HCT116 (cell line): ENCODE measurements around the gene BEX4. TPM values are rescaled to one million over a fixed set of nuclear protein-coding genes. Genes with fewer than 3 reads are reported as not detected.

ENCODE experiments used
- ATAC-seq: fragments of 200-7000 bp; cut with Tn5 transposase; 2 replicates; pipeline ENCODE4 v1.9.1; 2020; ENCODE audit warnings: mild to moderate bottlenecking, moderate library complexity
- BruUV-seq: library from RNA; stranded (reverse); fragments of 400-500 nt; replicated peaks from 2 replicates; lab custom pipeline; 2021; lab: Mats Ljungman, UMichigan
- CTCF ChIA-PET: fragments of 300-600 bp; sonication (Branson Sonifier 250); formaldehyde crosslinking; loops from one replicate; lab custom pipeline; 2021; ENCODE audit warnings: antibody characterized with exemption; lab: Charles Lee
- POLR2A ChIA-PET: fragments of 300-600, 350-600 bp; sonication (Branson Sonifier 250); formaldehyde crosslinking; loops from one replicate; lab custom pipeline; 2021; ENCODE audit warnings: antibody characterized with exemption; lab: Charles Lee
- RAD21 ChIA-PET, 2 experiments: fragments of 300-600 bp; sonication (Branson Sonifier 250); formaldehyde crosslinking; loops; one replicate each; lab custom pipeline; 2023; ENCODE audit warnings: low total read pairs in 2 of 2; ENCODE audit not compliant: uncharacterized antibody in 2 of 2, unreplicated experiment in 2 of 2, low non-redundant PET in 1 of 2; lab: Charles Lee
- DNase-seq: peaks from one replicate; pipeline ENCODE4 v3.0.0-alpha.2; 2010; ENCODE audit warnings: low read depth, low spot score
- H2AFZ ChIP-seq: fragments of 200-600 bp; shearing (Covaris generic), sonication (generic); 2 replicates; pipeline ENCODE4 v1.6.1; 2017; ENCODE audit warnings: low read depth, mixed run types, mixed read lengths, antibody characterized with exemption, low read length; ENCODE audit not compliant: poor library complexity, severe bottlenecking
- H3K27ac ChIP-seq: 2 replicates; pipeline ENCODE4 v1.5.1; 2012; ENCODE audit warnings: low read depth, low read length
- H3K27me3 ChIP-seq: fragments of 200-600 bp; sonication (generic); 2 replicates; pipeline ENCODE4 v1.6.1; 2016; ENCODE audit warnings: mixed run types, low read length, mixed read lengths; ENCODE audit not compliant: insufficient read depth
- H3K36me3 ChIP-seq, 2 experiments: fragments of 200-500 bp in 1 of 2; fragments of 200-600 bp in 1 of 2; sonication (Bioruptor generic) in 1 of 2; sonication (generic) in 1 of 2; 2 replicates each; pipeline versions ENCODE4 v1.5.1 to v1.6.1; 2014 to 2016; ENCODE audit warnings: low read length in 2 of 2, inconsistent platforms in 1 of 2, mixed read lengths in 1 of 2, mixed run types in 1 of 2; ENCODE audit not compliant: insufficient read depth in 2 of 2, control insufficient read depth in 1 of 2
- H3K4me1 ChIP-seq, 2 experiments: fragments of 200-600 bp in 1 of 2; sonication (generic) in 1 of 2; 2 replicates each; pipeline versions ENCODE4 v1.5.1 to v1.6.1; 2012 to 2017; ENCODE audit warnings: low read length in 2 of 2, inconsistent platforms in 1 of 2, mild to moderate bottlenecking in 1 of 2, mixed read lengths in 1 of 2, mixed run types in 1 of 2, moderate library complexity in 1 of 2; ENCODE audit not compliant: insufficient read depth in 2 of 2, control insufficient read depth in 1 of 2
- H3K4me2 ChIP-seq: fragments of 200-600 bp; sonication (generic); 2 replicates; pipeline ENCODE4 v1.6.1; 2017; ENCODE audit warnings: mixed run types, low read length, mixed read lengths
- H3K4me3 ChIP-seq, 2 experiments: fragments of 200-600 bp in 1 of 2; sonication (generic) in 1 of 2; replicated peaks in 1 of 2; 2 replicates each; pipeline ENCODE4 v1.5.1; 2011 to 2016; ENCODE audit warnings: low read length in 2 of 2, control low read depth in 1 of 2, low read depth in 1 of 2, mild to moderate bottlenecking in 1 of 2, mixed read lengths in 1 of 2, mixed run types in 1 of 2
- H3K79me2 ChIP-seq: fragments of 200-600 bp; sonication (generic); 2 replicates; pipeline ENCODE4 v1.6.1; 2017; ENCODE audit warnings: mild to moderate bottlenecking, mixed run types, low read length, moderate library complexity, mixed read lengths; ENCODE audit not compliant: insufficient read depth
- H3K9ac ChIP-seq: fragments of 200-600 bp; sonication (generic); 2 replicates; pipeline ENCODE4 v1.6.1; 2016; ENCODE audit warnings: low read length, mixed read lengths
- H3K9me2 ChIP-seq: fragments of 200-600 bp; sonication (generic), shearing (Covaris generic); 2 replicates; pipeline ENCODE4 v1.6.1; 2017; ENCODE audit warnings: mixed run types, mild to moderate bottlenecking, moderate library complexity; ENCODE audit not compliant: insufficient read depth
- H3K9me3 ChIP-seq, 2 experiments: fragments of 200-500 bp in 1 of 2; fragments of 200-600 bp in 1 of 2; sonication (Bioruptor generic) in 1 of 2; sonication (generic) in 1 of 2; 2 replicates each; pipeline ENCODE4 v1.6.1; 2014 to 2017; ENCODE audit warnings: low read length in 2 of 2, mixed read lengths in 2 of 2, inconsistent platforms in 1 of 2, low read depth in 1 of 2, mild to moderate bottlenecking in 1 of 2, mixed run types in 1 of 2, moderate library complexity in 1 of 2; ENCODE audit not compliant: control insufficient read depth in 1 of 2, insufficient read depth in 1 of 2
- H4K20me1 ChIP-seq: fragments of 200-600 bp; sonication (generic), shearing (Covaris generic); 2 replicates; pipeline ENCODE4 v1.6.1; 2017; ENCODE audit warnings: mixed run types, mild to moderate bottlenecking, moderate library complexity; ENCODE audit not compliant: insufficient read depth
- CTCF ChIP-seq, 3 experiments: fragments of 200-600 bp in 1 of 3; sonication (generic) in 1 of 3; IDR thresholded peaks in 2 of 3; conservative IDR thresholded peaks in 1 of 3; 2 replicates each; pipeline ENCODE4 v1.5.1; 2012 to 2017; ENCODE audit warnings: low read depth in 2 of 3, low read length in 2 of 3, antibody characterized with exemption in 1 of 3, borderline replicate concordance in 1 of 3, control low read depth in 1 of 3, mild to moderate bottlenecking in 1 of 3, mixed read lengths in 1 of 3, mixed run types in 1 of 3, moderate library complexity in 1 of 3; ENCODE audit not compliant: insufficient read depth in 1 of 3
- EGR1 ChIP-seq: IDR thresholded peaks from 2 replicates; pipeline ENCODE4 v1.6.1; 2012; ENCODE audit warnings: low read depth
- ELF1 ChIP-seq: IDR thresholded peaks from 2 replicates; pipeline ENCODE4 v1.6.1; 2012; ENCODE audit warnings: low read depth, borderline replicate concordance
- EZH2 ChIP-seq: fragments of 200-600 bp; sonication (generic); IDR thresholded peaks from 2 replicates; pipeline ENCODE4 v1.6.1; 2017; ENCODE audit warnings: antibody characterized with exemption, mixed run types
- EZH2phosphoT487 ChIP-seq: fragments of 200-600 bp; IDR thresholded peaks from 2 replicates; pipeline ENCODE4 v1.6.1; 2018; ENCODE audit warnings: antibody characterized with exemption, borderline replicate concordance
- FOSL1 ChIP-seq: IDR thresholded peaks from 2 replicates; pipeline ENCODE4 v1.6.1; 2012; ENCODE audit warnings: low read depth
- JUND ChIP-seq: IDR thresholded peaks from 2 replicates; pipeline ENCODE4 v1.6.1; 2012
- MAX ChIP-seq: IDR thresholded peaks from 2 replicates; pipeline ENCODE4 v1.6.1; 2012
- POLR2A ChIP-seq: IDR thresholded peaks from 2 replicates; pipeline ENCODE4 v1.7.0; 2011; ENCODE audit warnings: borderline replicate concordance; ENCODE audit not compliant: insufficient read depth, insufficient read length; ENCODE audit errors: extremely low read depth
- RAD21 ChIP-seq: IDR thresholded peaks from 2 replicates; pipeline ENCODE4 v1.6.1; 2012; ENCODE audit warnings: low read depth, mild to moderate bottlenecking
- SIN3A ChIP-seq: IDR thresholded peaks from 2 replicates; pipeline ENCODE4 v1.6.1; 2012; ENCODE audit warnings: low read depth
- SP1 ChIP-seq: IDR thresholded peaks from 2 replicates; pipeline ENCODE4 v1.6.1; 2012; ENCODE audit warnings: low read depth
- TCF7L2 ChIP-seq: IDR thresholded peaks from 2 replicates; pipeline ENCODE4 v1.7.0; 2011; ENCODE audit warnings: borderline replicate concordance, inconsistent platforms; ENCODE audit not compliant: insufficient read depth, insufficient read length; ENCODE audit errors: extremely low read depth
- YY1 ChIP-seq: IDR thresholded peaks from 2 replicates; pipeline ENCODE4 v1.6.1; 2011; ENCODE audit warnings: low read length, low read depth, moderate library complexity, mild to moderate bottlenecking; ENCODE audit not compliant: insufficient replicate concordance; ENCODE audit errors: extremely low read depth
- ZBTB33 ChIP-seq: IDR thresholded peaks from 2 replicates; pipeline ENCODE4 v1.6.1; 2011; ENCODE audit warnings: mild to moderate bottlenecking, low read length, moderate library complexity; ENCODE audit not compliant: insufficient replicate concordance; ENCODE audit errors: extremely low read depth
- ZFX ChIP-seq: fragments of 450-650 bp; IDR thresholded peaks from 2 replicates; pipeline ENCODE4 v1.6.1; 2017
- ZNF274 ChIP-seq: fragments of 200-500 bp; sonication (Bioruptor generic); IDR thresholded peaks from 2 replicates; pipeline ENCODE4 v1.6.1; 2014; ENCODE audit warnings: mild to moderate bottlenecking, low read depth, low read length, inconsistent platforms
- intact Hi-C: fragments of 100-400 bp; cut with micrococcal nuclease; formaldehyde crosslinking; loops from 2 replicates; pipeline ENCODE4 v1.10.0; 2022
- total RNA-seq: library from RNA; stranded (reverse); gene quantifications from one replicate; pipeline ENCODE4 v1.2.1, GENCODE V29; 2021; ENCODE audit not compliant: unreplicated experiment

Gene BEX4
- total RNA-seq, 1 experiment from 2014 or later: 0.91 TPM

- no peak for TF ChIP-seq TCF7L2
- CTCF ChIA-PET: no interaction called here
- Histone ChIP-seq H4K20me1 (no peaks in the 10 kb centered on the region), H3K4me1 (peaks cover 3 to 15% of the 10 kb centered on the region in 2 experiments; a peak in 2 of 4 replicates), H3K36me3 (no peaks in the 10 kb centered on the region), H3K9me3 (no peaks in the 10 kb centered on the region), H3K27me3 (no peaks in the 10 kb centered on the region), H2AFZ (no peak overlapping the region), H3K27ac (no peak overlapping the region), H3K9ac (no peak overlapping the region), H3K4me2 (no peak overlapping the region), H3K9me2 (no peaks in the 10 kb centered on the region), H3K79me2 (peaks cover 19% of the 10 kb centered on the region), H3K4me3 (no peak overlapping the region)
- DNase-seq: no peak
- POLR2A ChIA-PET: no interaction called here
- no TSS peak for BruUV-seq
- intact Hi-C loops: no loop called here
- RAD21 ChIA-PET: no interaction called here
- ATAC-seq: no peak
Measured at GRCh38 chrX:103250977-103251376, 36.1 kb downstream of the BEX4 start.

GRCh38 chrX:103253608-103254007 lies 38.7 kb downstream of the BEX4 start:
- ATAC-seq: 0 out of 2 replicates have a peak, but pooled peaks have one; percentile 33
- ChIA-PET POLR2A (no interaction called here), RAD21 (no interaction called here), CTCF (no interaction called here)
- TF ChIP-seq YY1 (no peak), EGR1 (no peak), FOSL1 (no peak), EZH2phosphoT487 (no peak), TCF7L2 (no peak), EZH2 (no peak), ELF1 (no peak), JUND (no peak), MAX (no peak), ZNF274 (no peak), SP1 (no peak), SIN3A (no peak), ZFX (no peak), RAD21 (no peak), CTCF (IDR thresholded peaks at IDR 0.05 in 2 of 3, conservative IDR thresholded peaks at IDR 0.05 in 1 of 3; ENCODE audit: borderline replicate concordance in 1 of 3, insufficient read depth in 1 of 3, low read depth in 2 of 3, low read length in 2 of 3) (no peak), ZBTB33 (no peak), POLR2A (no peak)
- Histone ChIP-seq H3K9me3 (no peaks in the 10 kb centered on the region), H3K4me3 (peak overlapping the region; percentile 78 to 82), H3K4me2 (peak overlapping the region; percentile 80), H3K36me3 (no peaks in the 10 kb centered on the region), H3K9ac (peak overlapping the region; percentile 84), H3K27ac (peak overlapping the region; percentile 89), H2AFZ (no peak overlapping the region), H3K9me2 (no peaks in the 10 kb centered on the region), H3K79me2 (peaks cover 19% of the 10 kb centered on the region), H3K27me3 (no peaks in the 10 kb centered on the region), H3K4me1 (peaks cover 3 to 15% of the 10 kb centered on the region in 2 experiments; a peak in 2 of 4 replicates), H4K20me1 (no peaks in the 10 kb centered on the region)
- no peak for DNase-seq
- intact Hi-C loops: no loop called here
- BruUV-seq: TSS peak; percentile 67
